Liver (tissue), 3 donors: ENCODE data around the gene NR5A2.

Experiments
- ATF3 ChIP-seq: IDR thresholded peaks from 2 replicates; pipeline ENCODE4 v1.6.1; 2016; ENCODE audit warnings: antibody characterized with exemption
- EGR1 ChIP-seq, 2 donors: IDR thresholded peaks; 2 replicates each; pipeline ENCODE4 v1.6.1; 2016 to 2018; ENCODE audit warnings: antibody characterized with exemption in 2 of 2, low read depth in 2 of 2
- FOXA1 ChIP-seq: IDR thresholded peaks from 2 replicates; pipeline ENCODE4 v1.6.1; 2016; ENCODE audit warnings: antibody characterized with exemption
- GABPA ChIP-seq, 2 donors: IDR thresholded peaks in 1 of 2; conservative IDR thresholded peaks in 1 of 2; 2 replicates each; pipeline ENCODE4 v1.6.1; 2016; ENCODE audit warnings: antibody characterized with exemption in 2 of 2, mild to moderate bottlenecking in 1 of 2, moderate library complexity in 1 of 2
- HNF4G ChIP-seq: IDR thresholded peaks from 2 replicates; pipeline ENCODE4 v1.6.1; 2016; ENCODE audit warnings: antibody characterized with exemption
- MAX ChIP-seq: IDR thresholded peaks from 2 replicates; pipeline ENCODE4 v1.6.1; 2016; ENCODE audit warnings: antibody characterized with exemption
- RAD21 ChIP-seq, 2 donors: IDR thresholded peaks; 2 replicates each; pipeline ENCODE4 v1.6.1; 2016; ENCODE audit warnings: antibody characterized with exemption in 2 of 2, mild to moderate bottlenecking in 2 of 2
- REST ChIP-seq: IDR thresholded peaks from 2 replicates; pipeline ENCODE4 v1.6.1; 2016; ENCODE audit warnings: antibody characterized with exemption, mild to moderate bottlenecking
- SP1 ChIP-seq: IDR thresholded peaks from 2 replicates; pipeline ENCODE4 v1.6.1; 2018; ENCODE audit warnings: antibody characterized with exemption, mild to moderate bottlenecking
- TAF1 ChIP-seq: conservative IDR thresholded peaks from 2 replicates; pipeline ENCODE4 v1.6.1; 2016; ENCODE audit warnings: antibody characterized with exemption, mild to moderate bottlenecking
- YY1 ChIP-seq: IDR thresholded peaks from 2 replicates; pipeline ENCODE4 v1.6.1; 2016; ENCODE audit warnings: antibody characterized with exemption, mild to moderate bottlenecking
- TF ChIP-seq, protein P1 (sequence below): fragments of 150-350 bp; IDR thresholded peaks from 2 replicates; pipeline ENCODE4 v1.5.1; 2017; ENCODE audit warnings: improper control_type of control experiment, low read depth, low read length; ENCODE audit not compliant: missing input control
- TF ChIP-seq, protein P2 (sequence below): IDR thresholded peaks from 2 replicates; pipeline ENCODE4 v1.6.1; 2016; ENCODE audit warnings: antibody characterized with exemption
- donor health status: healthy.
- donor health status: healthy.

DNA sequence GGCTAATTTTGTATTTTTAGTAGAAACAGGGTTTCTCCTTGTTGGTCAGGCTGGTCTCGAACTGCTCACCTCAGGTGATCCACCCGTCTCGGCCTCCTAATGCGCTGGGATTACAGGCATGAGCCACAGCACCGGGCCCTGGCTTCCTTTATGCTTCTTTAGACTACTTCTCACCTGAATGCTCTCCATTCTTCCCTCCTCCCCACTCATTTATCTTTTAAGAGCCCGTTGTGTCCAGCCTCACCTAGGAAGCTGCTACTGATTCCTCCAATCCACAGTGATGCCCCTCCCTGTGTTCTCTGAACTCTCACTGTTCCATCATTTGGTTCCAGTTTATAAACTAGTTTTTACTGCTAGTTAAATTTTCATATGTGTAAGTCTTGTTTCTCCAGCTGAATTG lies 44.9 kb upstream of the NR5A2 start:
- TF ChIP-seq, protein P1, sequence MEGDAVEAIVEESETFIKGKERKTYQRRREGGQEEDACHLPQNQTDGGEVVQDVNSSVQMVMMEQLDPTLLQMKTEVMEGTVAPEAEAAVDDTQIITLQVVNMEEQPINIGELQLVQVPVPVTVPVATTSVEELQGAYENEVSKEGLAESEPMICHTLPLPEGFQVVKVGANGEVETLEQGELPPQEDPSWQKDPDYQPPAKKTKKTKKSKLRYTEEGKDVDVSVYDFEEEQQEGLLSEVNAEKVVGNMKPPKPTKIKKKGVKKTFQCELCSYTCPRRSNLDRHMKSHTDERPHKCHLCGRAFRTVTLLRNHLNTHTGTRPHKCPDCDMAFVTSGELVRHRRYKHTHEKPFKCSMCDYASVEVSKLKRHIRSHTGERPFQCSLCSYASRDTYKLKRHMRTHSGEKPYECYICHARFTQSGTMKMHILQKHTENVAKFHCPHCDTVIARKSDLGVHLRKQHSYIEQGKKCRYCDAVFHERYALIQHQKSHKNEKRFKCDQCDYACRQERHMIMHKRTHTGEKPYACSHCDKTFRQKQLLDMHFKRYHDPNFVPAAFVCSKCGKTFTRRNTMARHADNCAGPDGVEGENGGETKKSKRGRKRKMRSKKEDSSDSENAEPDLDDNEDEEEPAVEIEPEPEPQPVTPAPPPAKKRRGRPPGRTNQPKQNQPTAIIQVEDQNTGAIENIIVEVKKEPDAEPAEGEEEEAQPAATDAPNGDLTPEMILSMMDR = no peak
- TF ChIP-seq HNF4G = no peak
- TF ChIP-seq EGR1 (IDR thresholded peaks at IDR 0.05; ENCODE audit: low read depth in 2 of 2) = no peak
- TF ChIP-seq, protein P2, sequence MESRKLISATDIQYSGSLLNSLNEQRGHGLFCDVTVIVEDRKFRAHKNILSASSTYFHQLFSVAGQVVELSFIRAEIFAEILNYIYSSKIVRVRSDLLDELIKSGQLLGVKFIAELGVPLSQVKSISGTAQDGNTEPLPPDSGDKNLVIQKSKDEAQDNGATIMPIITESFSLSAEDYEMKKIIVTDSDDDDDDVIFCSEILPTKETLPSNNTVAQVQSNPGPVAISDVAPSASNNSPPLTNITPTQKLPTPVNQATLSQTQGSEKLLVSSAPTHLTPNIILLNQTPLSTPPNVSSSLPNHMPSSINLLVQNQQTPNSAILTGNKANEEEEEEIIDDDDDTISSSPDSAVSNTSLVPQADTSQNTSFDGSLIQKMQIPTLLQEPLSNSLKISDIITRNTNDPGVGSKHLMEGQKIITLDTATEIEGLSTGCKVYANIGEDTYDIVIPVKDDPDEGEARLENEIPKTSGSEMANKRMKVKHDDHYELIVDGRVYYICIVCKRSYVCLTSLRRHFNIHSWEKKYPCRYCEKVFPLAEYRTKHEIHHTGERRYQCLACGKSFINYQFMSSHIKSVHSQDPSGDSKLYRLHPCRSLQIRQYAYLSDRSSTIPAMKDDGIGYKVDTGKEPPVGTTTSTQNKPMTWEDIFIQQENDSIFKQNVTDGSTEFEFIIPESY = no peak
- TF ChIP-seq FOXA1 = no peak
- TF ChIP-seq MAX = no peak
- no peak for TF ChIP-seq SP1
- no peak for TF ChIP-seq RAD21 (IDR thresholded peaks at IDR 0.05)
- no peak for TF ChIP-seq GABPA (IDR thresholded peaks at IDR 0.05 in 1 of 2, conservative IDR thresholded peaks at IDR 0.05 in 1 of 2)
- TF ChIP-seq TAF1 = no peak
- TF ChIP-seq REST = no peak
- no peak for TF ChIP-seq YY1
- no peak for TF ChIP-seq ATF3
